Stimulated activated CD4-positive, alpha-beta T cell treated with anti-CD3 and anti-CD28 coated beads, Interleukin-2, amount 100 ng/mL, for 4 hours (primary cell): ENCODE results near the gene EIF4E2.

Source experiments
- DNase-seq: peaks from one replicate; pipeline ENCODE4 v3.0.0-alpha.2; 2020; ENCODE audit warnings: low read depth

EIF4E2 gene

DNA sequence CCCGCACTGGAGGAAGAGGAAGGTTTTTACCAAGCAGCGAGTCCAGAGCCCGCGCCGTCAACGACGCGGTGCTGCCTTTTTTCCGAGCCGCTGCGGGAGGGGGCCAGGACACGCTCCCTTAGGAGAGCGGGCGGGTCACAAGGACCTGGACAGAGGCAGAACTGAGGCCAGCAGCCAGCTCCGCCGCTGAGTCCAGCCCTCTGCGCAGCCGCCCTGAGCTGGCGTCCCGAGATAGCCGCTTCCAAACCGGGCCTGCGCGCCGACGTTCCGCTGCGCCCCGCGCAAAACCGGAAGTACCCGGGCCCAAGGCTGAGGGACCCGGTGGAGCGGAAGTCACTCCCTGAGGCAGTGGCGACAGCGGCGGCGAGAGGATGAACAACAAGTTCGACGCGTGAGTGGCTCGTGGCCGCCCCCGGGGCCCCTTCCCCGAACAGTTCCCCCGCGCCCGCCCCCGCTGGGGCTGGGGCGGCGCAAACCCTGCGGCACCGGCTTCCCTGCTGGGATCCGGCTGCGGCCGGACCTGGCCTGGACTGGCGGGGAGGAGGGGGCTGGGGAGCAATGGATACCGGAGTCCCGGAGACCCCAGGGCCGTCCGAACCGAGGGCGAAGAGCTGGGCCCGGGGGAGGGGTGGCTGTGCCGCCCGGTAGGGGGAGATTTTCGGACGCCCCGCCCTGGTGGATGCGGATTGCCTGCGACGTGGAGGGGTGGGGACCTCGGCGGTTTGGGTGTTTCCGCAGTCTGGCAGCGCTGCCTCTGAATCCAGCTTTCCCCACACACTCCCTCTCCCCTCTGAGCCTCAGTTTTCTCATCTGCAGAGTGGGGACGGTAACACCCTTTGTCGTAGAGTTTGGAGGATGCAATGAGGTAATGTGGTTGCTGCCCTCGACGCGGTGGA, at the start of gene EIF4E2, which contains the start of gene TIGD1:
TSS of gene EIF4E2 (plus strand) at position 336 of the 896 bp plus-strand sequence. CDS start at position 372, 36 bp downstream.
TSS of gene TIGD1 (minus strand) at position 204 of the 896 bp plus-strand sequence. CDS start 675 bp downstream, outside the sequence.
- peak; percentile 89 for DNase-seq

GRCh38 chr2:232501331-232501771, 49.1 kb upstream of the EIF4E2 start:
- DNase-seq, result no peak

- no peak for DNase-seq
Measured at GRCh38 chr2:232501794-232502390, 48.6 kb upstream of the EIF4E2 start.

DNA sequence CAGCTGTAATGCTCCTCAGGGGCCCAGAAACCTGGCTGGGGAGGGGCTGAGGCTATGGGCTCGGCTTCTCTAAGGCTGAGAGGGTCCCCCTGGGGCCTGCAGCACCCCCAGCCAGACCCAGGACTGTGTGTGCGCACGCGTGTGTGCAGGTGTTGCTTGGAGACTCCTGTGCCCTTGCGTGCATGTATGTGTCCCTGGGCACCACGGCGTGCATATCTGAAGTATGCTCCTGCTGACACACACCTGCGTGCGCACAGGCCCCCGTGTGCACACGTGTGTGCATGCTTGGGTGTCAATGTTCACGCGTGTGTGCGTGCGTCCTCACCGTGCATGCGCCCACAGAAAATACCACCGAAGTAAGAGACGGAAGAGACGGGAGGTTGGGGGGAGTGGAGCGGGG, 48.0 kb upstream of the EIF4E2 start:
- peak; percentile 13 for DNase-seq

DNA sequence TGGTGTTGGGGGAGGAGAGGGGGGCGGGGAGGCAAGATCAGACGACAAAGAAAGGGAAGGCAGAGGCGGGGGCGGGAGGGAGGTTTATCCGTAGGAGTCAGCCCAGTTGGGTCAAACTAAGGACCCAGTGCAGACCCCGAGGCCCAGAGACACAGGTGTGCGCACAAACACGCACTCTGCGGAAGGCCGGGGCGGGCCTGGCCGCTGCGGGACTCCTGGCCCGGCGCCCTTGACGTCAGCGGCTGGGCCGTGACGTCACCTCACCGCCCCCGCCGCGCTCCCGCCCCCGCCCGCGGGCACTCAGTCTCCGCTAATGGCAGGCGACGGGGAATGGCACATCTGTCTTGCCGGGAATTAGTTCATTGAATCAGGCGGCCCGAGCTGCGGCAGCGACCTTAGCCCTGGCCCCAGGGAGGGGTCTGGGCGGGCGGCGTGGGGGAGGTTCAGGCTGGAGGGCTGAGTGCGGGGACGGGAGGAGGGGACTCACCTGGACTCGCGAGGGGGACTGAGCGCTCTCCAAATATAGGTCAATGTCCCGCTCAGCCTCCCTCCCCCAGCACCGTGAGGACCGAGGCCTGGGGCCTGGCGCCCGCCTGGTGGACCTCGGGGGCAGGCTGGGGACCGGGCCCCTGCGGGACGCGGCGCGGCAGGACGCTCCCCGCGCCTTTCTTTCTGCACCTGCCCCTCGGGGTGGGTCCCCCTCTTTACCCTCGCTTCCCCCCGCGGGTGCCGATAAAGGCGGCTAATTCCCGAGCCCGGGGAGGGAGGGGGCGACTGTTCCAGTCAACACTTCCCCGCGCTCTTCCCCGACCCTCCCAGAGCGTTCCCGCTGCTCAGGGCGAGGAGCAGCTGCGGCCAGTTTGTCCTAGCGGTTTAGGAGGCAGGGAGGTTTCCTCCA, 47.3 kb upstream of the EIF4E2 start:
- DNase-seq, result peak; percentile 52

GRCh38 chr2:232503809-232504323, 46.6 kb upstream of the EIF4E2 start:
- no peak for DNase-seq

DNA sequence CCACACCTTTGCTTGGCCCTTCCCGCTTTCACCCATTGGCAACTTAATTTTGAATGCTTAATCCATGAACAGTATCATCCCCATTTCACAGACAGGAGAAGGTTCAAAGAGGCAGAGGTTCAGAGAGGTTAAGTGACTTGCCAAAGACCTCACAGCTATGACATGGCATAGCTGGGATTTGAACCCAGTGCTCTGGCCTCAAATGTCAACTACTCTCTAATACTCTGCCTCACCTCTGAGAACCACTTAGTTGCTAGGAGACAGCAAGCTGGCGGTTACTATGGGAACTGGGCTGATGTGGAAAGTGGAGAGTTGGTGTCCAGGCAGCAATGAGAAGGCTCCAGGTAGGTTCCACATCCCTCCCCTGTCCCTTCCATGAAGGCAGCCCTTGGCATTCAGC, 46.1 kb upstream of the EIF4E2 start:
- no peak for DNase-seq

DNA sequence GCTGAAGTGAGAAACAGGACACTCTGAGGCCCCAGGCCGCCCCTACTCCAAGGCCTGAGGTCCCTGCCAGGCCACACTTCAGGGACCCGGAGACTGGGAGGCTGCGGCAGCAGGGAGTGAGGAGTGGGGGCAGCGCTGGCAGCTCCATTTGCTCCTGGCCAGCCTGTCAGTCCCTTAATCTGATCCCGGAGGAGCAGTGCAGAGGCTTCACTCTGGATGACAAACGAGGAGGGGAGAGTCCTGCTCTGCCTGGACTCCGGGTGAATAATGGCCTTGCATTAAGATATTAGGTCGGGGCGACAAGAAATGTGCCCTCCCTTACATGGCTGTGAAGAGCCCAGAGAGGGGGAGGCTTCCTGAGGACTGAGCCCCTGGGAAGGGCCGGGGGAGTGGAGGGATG, 44.6 kb upstream of the EIF4E2 start:
- no peak for DNase-seq

DNA sequence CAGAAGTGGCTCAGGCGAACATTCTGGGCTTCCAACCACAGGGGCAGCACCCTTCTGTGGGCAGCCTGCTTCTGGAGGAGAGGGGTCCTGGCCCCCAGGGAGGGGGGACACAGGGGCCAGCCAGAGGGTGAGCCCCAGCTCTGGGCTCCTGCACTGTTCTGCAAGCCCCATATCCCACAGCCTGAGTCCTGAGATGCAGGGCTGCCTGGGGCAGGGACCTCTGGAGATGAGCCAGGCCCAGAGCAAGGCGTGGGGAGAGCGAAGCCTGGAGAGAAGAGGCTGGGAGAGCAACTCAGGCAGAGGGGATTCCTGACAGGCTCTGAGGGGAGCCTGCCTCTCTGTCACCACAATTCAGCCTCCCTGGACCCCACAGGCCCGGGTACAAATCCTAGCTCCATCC, 43.8 kb upstream of the EIF4E2 start:
- DNase-seq, result no peak

GRCh38 chr2:232508251-232508650, 42.2 kb upstream of the EIF4E2 start:
- DNase-seq, result no peak

- no peak for DNase-seq
Measured at GRCh38 chr2:232511336-232511890, 39.1 kb upstream of the EIF4E2 start.

GRCh38 chr2:232512602-232513001, 37.9 kb upstream of the EIF4E2 start:
- no peak for DNase-seq

DNA sequence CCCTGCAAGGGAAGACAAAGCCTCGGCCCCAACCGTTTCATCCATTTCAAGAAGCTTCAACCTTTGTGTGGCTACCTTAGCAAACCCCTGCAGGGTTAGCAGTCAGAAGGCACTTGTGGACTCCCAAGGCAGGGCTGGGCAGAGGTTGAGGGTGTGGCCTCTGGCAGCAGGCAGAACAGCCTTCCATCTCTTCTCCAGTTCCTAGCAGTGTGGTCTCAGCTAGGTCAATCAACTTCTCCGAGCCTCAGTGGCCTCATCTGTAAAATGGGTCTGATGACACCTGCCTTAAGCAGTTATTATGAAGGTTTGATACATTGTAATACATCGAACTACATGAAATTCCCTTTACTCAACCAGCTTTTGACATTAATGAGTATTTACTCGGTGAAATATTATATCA, 37.1 kb upstream of the EIF4E2 start:
- DNase-seq, result no peak

DNA sequence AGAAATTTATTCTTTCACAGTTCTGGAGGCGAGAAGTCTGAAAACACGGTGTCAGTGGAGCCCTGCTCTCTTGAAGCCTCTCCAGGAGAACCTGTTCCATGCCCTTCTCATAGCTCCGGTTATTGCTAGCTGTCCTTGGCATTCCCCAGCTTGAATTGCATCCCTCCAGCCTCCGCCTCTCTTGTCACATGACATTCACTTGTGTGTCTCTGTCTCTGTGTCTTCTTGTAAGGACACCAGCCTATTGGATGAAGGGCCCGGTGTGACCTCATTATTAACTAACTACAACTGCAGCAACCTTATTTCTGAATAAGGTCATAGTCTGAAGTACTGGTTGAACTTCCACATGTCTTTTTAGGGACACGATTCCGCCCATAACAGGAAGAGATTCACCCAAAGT, 34.9 kb upstream of the EIF4E2 start:
- no peak for DNase-seq

DNA sequence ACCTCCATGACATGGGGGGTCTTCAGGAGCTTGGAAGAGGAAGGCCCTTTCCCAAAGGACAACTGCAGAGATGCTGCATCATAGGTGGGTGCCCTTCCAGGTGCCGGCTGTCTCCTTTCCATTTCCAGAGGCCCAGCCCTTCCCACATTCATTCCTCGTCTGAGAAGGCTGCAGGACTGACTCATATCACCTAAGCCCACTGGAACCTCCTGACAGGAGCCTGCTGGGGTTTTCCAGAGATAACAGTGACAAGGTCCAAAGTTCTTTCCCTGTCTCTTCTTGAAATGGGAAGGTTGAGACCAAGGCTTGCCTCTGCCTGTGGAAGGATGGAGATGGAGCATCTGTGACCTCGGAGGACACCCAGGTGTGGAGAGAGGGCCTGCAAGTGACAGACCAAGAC, 33.9 kb upstream of the EIF4E2 start:
- no peak for DNase-seq

GRCh38 chr2:232518844-232519243, 31.6 kb upstream of the EIF4E2 start:
- no peak for DNase-seq

GRCh38 chr2:232519581-232520438, 30.7 kb upstream of the EIF4E2 start, which contains the start of gene PRSS56:
TSS of gene PRSS56 (plus strand) at chr2:232520388. CDS start at chr2:232520599, 211 bp downstream.
- DNase-seq, result no peak

DNA sequence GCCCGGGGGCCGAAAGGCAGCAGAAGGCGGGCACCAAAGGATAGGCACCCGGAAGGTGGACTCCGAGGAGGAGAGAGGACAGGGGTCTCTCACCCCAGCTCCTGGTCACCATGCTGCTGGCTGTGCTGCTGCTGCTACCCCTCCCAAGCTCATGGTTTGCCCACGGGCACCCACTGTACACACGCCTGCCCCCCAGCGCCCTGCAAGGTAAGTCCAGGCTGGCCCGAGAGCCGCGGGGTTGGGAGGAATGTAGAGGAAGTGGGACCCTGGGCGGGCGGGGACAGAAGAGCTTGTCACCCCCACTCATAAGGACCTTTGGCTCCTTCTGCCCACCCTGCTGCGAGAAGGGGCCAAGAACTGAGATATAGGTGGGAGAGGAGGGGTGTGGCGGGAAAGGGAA, 30.0 kb upstream of the EIF4E2 start:
- DNase-seq, result no peak

DNA sequence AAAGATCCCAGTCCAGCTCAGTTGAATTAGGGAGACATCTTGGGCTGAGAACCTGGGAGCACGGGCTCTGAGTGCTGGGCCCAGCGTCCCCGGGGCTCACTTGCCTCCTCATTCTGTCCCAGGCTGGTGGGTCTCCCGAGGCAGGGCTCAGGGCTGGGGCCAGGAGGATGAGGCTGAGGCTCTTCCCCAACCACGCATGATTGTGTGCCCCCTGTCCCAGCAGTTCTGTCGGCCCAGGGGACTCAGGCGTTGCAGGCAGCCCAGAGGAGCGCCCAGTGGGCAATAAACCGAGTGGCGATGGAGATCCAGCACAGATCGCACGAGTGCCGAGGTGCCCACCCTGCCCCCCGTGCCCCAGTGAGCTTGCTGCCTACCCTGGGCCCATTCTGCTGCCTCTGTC, 29.4 kb upstream of the EIF4E2 start:
- DNase-seq, result no peak

DNA sequence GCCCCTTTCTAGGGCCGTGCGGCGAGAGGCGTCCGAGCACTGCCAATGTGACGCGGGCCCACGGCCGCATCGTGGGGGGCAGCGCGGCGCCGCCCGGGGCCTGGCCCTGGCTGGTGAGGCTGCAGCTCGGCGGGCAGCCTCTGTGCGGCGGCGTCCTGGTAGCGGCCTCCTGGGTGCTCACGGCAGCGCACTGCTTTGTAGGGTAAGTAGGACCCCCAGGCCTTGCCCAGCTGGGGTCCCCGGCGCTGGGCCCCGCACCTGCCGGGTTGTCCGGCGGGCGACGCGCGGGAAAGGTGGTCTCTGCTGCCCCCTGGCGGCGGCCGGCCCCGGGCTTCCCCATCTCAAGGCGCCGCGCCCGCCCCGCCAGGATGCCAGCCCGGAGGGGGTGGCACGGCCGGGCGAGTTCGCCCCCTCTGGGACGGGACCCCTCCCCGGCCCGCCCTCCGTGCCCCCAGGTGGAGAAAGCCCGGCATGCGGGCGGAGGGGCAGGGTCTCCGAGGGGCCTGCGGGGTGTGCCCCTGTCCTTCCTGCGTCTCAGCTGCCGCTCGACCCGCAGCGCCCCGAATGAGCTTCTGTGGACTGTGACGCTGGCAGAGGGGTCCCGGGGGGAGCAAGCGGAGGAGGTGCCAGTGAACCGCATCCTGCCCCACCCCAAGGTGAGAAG, 28.4 kb upstream of the EIF4E2 start:
- DNase-seq, result peak; percentile 46
